ENCODE data around the gene SCGN. TPM values are rescaled to one million over a fixed set of nuclear protein-coding genes. Genes with fewer than 3 reads are reported as not detected.

Gene SCGN
- polyA plus RNA-seq, 2 of the 4 experiments (the other 2 are of a cell fraction) = 0.13 to 0.17 TPM

GRCh38 chr6:25606151-25606550 lies 45.9 kb upstream of the SCGN start:
- Histone ChIP-seq H3K27ac (no peak overlapping the region), H3K9me3 (no peaks in the 10 kb centered on the region), H3K4me1 (0 out of 3 replicates have a peak, but pooled peaks cover 2% of the 10 kb centered on the region), H3K4me2 (no peak overlapping the region), H3K4me3 (no peak overlapping the region)
- ATAC-seq (no peak), DNase-seq (ENCODE audit: low read depth in 1 of 2, low spot score in 1 of 2) (no peak), FAIRE-seq (no peak)
- ChIA-PET POLR2A (no interaction called here), CTCF (interaction anchor here (1.5 kb wide), 1 partner anchor 383 kb away, joined by 3 read pairs; no protein-coding TSS in a partner anchor)
- TF ChIP-seq MYC (IDR thresholded peaks at IDR 0.05; ENCODE audit: borderline replicate concordance, low read length) (no peak), MAZ (IDR thresholded peaks at IDR 0.05; ENCODE audit: borderline replicate concordance, low read depth, low read length) (no peak), HOXA7 (CRISPR knock-in tag; IDR thresholded peaks at IDR 0.05) (no peak), HOXB5 (CRISPR knock-in tag; IDR thresholded peaks at IDR 0.05) (no peak), EHF (CRISPR knock-in tag; IDR thresholded peaks at IDR 0.05) (no peak), ZSCAN20 (CRISPR knock-in tag; IDR thresholded peaks at IDR 0.05) (no peak), CHD4 (IDR thresholded peaks at IDR 0.05; ENCODE audit: borderline replicate concordance) (no peak), RFX5 (IDR thresholded peaks at IDR 0.05) (no peak), MAX (IDR thresholded peaks at IDR 0.05) (no peak), E2F6 (IDR thresholded peaks at IDR 0.05; ENCODE audit: borderline replicate concordance, low read depth) (no peak), RCOR1 (IDR thresholded peaks at IDR 0.05; ENCODE audit: low read depth, low read length) (no peak), ESRRA (IDR thresholded peaks at IDR 0.05; ENCODE audit: borderline replicate concordance, low read length) (no peak), CBX2 (IDR thresholded peaks at IDR 0.05; ENCODE audit: borderline replicate concordance, low read depth) (no peak), CTCF (IDR thresholded peaks at IDR 0.05) (no peak), BCL3 (IDR thresholded peaks at IDR 0.05) (no peak), RNF2 (IDR thresholded peaks at IDR 0.05; ENCODE audit: borderline replicate concordance, low read depth) (no peak), SREBF2 (IDR thresholded peaks at IDR 0.05) (no peak)
- WGBS (ENCODE audit: missing lambda C conversion rate) = 98% methylated on average over 7 of the region's 11 CpGs

- FAIRE-seq (no peak), DNase-seq (ENCODE audit: low read depth in 1 of 2, low spot score in 1 of 2) (no peak), ATAC-seq (no peak)
- no peak overlapping the region for H3K4me3 ChIP-seq
- ChIA-PET CTCF (interaction anchor here (0.7 kb wide), 1 partner anchor 52 kb away, joined by 4 read pairs; no protein-coding TSS in a partner anchor), POLR2A (no interaction called here)
- H3K4me2 ChIP-seq = no peak overlapping the region
- H3K27ac ChIP-seq = no peak overlapping the region
- WGBS (ENCODE audit: missing lambda C conversion rate) = 90% methylated on average over 5 of the region's 5 CpGs
- H3K4me1 ChIP-seq = no peaks in the 10 kb centered on the region
- H3K9me3 ChIP-seq = no peaks in the 10 kb centered on the region
- peak; percentile 35 for TF ChIP-seq MAFK (IDR thresholded peaks at IDR 0.05; ENCODE audit: partially characterized antibody)
- no peak for TF ChIP-seq REST (IDR thresholded peaks at IDR 0.05)
These were observed 43.3 kb upstream of the SCGN start for GRCh38 chr6:25608558-25609174.
